ENCODE measurements around the gene USP33. TPM values are rescaled to one million over a fixed set of nuclear protein-coding genes. Genes with fewer than 3 reads are reported as not detected.

The USP33 gene
- total and polyA plus RNA-seq, 2 of the 13 experiments (the other 11 are each of a cell fraction or from before 2014, with no cell fraction given) = 32.0 to 49.1 TPM

DNA sequence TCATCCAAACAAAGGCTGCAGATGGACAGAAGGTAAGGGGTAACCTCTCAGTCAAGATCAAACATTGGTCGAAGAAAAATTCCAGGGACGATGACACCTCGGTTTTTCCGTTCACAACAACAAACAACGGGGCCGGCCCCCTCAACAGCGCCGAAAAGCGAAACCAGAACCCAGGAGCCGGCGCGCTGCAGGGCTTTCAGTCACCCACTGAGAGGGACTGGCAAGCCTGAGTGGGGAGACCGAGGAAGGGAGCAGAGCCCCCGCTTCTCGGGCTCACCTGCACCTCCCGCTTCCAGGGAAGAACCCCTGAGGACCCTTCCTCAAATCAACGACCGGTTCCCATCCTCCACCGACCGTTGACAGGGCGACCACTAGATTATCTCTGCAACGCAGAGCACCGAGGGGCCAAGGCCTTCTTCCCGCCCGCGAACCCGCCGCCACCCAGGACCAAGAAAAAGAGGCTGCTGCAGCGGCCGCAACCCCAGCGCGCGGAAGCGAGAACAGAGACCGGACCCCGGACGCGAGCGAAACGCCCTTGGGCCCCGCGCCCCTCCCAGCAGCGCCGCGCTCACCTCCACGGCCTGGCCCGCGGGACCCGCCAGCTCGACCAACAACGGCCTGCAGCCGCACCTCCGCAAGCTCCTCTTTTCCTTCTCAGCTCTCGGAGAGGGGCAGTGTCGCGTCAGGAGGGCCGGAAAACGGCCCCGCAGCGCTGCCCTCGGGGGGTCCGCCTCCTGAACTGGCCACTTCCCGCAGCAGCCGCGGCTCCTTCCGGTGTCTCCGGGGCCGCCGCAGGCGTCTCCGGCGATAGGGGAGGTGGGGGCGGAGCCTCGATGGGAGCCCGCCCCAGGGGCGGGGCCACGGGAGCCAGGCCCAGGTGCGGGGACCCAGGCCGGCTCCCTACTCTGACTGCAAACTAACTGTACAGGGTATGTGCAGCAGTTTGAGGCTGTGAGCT is at the start of gene USP33 (continued):
- TF ChIP-seq, protein P1, sequence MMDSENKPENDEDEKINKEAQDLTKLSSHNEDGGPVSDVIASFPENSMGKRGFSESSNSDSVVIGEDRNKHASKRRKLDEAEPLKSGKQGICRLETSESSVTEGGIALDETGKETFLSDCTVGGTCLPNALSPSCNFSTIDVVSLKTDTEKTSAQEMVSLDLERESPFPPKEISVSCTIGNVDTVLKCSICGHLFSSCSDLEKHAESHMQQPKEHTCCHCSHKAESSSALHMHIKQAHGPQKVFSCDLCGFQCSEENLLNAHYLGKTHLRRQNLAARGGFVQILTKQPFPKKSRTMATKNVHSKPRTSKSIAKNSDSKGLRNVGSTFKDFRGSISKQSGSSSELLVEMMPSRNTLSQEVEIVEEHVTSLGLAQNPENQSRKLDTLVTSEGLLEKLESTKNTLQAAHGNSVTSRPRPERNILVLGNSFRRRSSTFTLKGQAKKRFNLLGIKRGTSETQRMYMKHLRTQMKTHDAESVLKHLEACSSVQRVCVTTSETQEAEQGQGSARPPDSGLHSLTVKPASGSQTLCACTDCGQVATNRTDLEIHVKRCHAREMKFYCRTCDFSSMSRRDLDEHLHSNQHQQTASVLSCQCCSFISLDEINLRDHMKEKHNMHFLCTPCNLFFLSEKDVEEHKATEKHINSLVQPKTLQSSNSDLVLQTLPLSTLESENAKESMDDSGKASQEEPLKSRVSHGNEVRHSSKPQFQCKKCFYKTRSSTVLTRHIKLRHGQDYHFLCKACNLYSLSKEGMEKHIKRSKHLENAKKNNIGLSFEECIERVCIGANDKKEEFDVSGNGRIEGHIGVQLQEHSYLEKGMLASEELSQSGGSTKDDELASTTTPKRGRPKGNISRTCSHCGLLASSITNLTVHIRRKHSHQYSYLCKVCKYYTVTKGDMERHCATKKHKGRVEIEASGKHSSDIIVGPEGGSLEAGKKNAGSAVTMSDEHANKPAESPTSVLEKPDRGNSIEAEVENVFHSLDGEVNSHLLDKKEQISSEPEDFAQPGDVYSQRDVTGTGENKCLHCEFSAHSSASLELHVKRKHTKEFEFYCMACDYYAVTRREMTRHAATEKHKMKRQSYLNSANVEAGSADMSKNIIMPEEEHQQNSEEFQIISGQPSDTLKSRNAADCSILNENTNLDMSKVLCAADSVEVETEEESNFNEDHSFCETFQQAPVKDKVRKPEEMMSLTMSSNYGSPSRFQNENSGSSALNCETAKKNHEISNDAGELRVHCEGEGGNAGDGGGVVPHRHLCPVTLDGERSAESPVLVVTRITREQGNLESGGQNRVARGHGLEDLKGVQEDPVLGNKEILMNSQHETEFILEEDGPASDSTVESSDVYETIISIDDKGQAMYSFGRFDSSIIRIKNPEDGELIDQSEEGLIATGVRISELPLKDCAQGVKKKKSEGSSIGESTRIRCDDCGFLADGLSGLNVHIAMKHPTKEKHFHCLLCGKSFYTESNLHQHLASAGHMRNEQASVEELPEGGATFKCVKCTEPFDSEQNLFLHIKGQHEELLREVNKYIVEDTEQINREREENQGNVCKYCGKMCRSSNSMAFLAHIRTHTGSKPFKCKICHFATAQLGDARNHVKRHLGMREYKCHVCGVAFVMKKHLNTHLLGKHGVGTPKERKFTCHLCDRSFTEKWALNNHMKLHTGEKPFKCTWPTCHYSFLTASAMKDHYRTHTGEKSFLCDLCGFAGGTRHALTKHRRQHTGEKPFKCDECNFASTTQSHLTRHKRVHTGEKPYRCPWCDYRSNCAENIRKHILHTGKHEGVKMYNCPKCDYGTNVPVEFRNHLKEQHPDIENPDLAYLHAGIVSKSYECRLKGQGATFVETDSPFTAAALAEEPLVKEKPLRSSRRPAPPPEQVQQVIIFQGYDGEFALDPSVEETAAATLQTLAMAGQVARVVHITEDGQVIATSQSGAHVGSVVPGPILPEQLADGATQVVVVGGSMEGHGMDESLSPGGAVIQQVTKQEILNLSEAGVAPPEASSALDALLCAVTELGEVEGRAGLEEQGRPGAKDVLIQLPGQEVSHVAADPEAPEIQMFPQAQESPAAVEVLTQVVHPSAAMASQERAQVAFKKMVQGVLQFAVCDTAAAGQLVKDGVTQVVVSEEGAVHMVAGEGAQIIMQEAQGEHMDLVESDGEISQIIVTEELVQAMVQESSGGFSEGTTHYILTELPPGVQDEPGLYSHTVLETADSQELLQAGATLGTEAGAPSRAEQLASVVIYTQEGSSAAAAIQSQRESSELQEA (CRISPR knock-in tag; IDR thresholded peaks at IDR 0.05; ENCODE audit: not compliant biosample characterization) = peak; percentile 92
- peak; percentile 28 for TF ChIP-seq CBX1 (IDR thresholded peaks at IDR 0.05; ENCODE audit: low read depth)
- TF ChIP-seq ZNF12 (CRISPR knock-in tag; IDR thresholded peaks at IDR 0.05) = peak; percentile 44; the same call in 1 of the 2 replicates
- TF ChIP-seq NR1H2 (CRISPR knock-in tag; IDR thresholded peaks at IDR 0.05; ENCODE audit: borderline replicate concordance, low read depth) = no peak
- TF ChIP-seq ZNF253 (CRISPR knock-in tag; IDR thresholded peaks at IDR 0.05; ENCODE audit: borderline replicate concordance) = peak; percentile 71; the same call in 1 of the 2 replicates
- peak; percentile 58; the same call in 1 of the 2 replicates for TF ChIP-seq ZIK1 (CRISPR knock-in tag; IDR thresholded peaks at IDR 0.05; ENCODE audit: borderline replicate concordance, low read depth)
- TF ChIP-seq ZNF251 (CRISPR knock-in tag; IDR thresholded peaks at IDR 0.05) = no peak
- peak; percentile 86; the same call in 1 of the 2 replicates for TF ChIP-seq KMT2A (CRISPR knock-in tag; IDR thresholded peaks at IDR 0.05)
- no peak for TF ChIP-seq CREB1 (IDR thresholded peaks at IDR 0.05)
- peak; percentile 22 for TF ChIP-seq CREB1 (CRISPR knock-in tag; IDR thresholded peaks at IDR 0.05)
- peak; percentile 77; the same call in 1 of the 2 replicates for TF ChIP-seq ZNF619 (CRISPR knock-in tag; IDR thresholded peaks at IDR 0.05)
- TF ChIP-seq MTF2 (CRISPR knock-in tag; IDR thresholded peaks at IDR 0.05; ENCODE audit: borderline replicate concordance) = 0 out of 2 replicates have a peak, but pooled peaks have one; percentile 14
- no peak for TF ChIP-seq ZNF282 (IDR thresholded peaks at IDR 0.05; ENCODE audit: partially characterized antibody)
- peak; percentile 74 for TF ChIP-seq AGO2 (optimal IDR thresholded peaks at IDR 0.05; ENCODE audit: low read depth, low read length)
- TF ChIP-seq ZNF205 (CRISPR knock-in tag; IDR thresholded peaks at IDR 0.05) = 0 out of 2 replicates have a peak, but pooled peaks have one; percentile 17
- no peak for TF ChIP-seq NFYB (CRISPR knock-in tag; IDR thresholded peaks at IDR 0.05)
- peak; percentile 29; the same call in 1 of the 2 replicates for TF ChIP-seq ZNF143 (CRISPR knock-in tag; IDR thresholded peaks at IDR 0.05)
- no peak for TF ChIP-seq NAIF1 (CRISPR knock-in tag; IDR thresholded peaks at IDR 0.05; ENCODE audit: borderline replicate concordance)
- peak; percentile 92 for TF ChIP-seq POLR2G (IDR thresholded peaks at IDR 0.05; ENCODE audit: low read depth, low read length)
